ENCODE results near the gene ABCA7. TPM values are rescaled to one million over a fixed set of nuclear protein-coding genes. Genes with fewer than 3 reads are reported as not detected.
A peak's percentile ranks its signal among the peaks of the same experiment; 100 is the strongest.

The ABCA7 gene
- total RNA-seq, 1 donor from 2014 or later: 16.3 TPM

DNA sequence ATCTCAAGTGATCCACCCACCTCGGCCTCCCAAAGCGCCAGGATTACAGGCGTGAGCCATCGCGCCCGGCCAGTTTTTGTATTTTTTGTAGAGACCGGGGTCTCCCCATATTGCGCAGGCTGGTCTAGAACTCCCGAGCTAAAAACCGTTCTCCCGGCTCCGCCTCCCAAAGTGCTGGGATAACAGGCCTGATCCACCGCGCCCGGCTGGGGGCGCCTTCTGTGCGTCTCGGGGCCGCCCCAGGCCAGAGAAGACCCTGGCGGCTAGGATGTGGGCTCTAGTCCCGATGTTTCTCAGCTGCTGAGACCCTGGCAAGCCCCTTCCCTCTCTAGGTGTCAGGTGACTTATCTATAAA lies 30.6 kb downstream of the ABCA7 start:
- H3K36me3 Mint-ChIP-seq (ENCODE audit: low read depth): no peaks in the 10 kb centered on the region
- no peak for DNase-seq (ENCODE audit: low read depth, low spot score)
- TF ChIP-seq, protein P1, sequence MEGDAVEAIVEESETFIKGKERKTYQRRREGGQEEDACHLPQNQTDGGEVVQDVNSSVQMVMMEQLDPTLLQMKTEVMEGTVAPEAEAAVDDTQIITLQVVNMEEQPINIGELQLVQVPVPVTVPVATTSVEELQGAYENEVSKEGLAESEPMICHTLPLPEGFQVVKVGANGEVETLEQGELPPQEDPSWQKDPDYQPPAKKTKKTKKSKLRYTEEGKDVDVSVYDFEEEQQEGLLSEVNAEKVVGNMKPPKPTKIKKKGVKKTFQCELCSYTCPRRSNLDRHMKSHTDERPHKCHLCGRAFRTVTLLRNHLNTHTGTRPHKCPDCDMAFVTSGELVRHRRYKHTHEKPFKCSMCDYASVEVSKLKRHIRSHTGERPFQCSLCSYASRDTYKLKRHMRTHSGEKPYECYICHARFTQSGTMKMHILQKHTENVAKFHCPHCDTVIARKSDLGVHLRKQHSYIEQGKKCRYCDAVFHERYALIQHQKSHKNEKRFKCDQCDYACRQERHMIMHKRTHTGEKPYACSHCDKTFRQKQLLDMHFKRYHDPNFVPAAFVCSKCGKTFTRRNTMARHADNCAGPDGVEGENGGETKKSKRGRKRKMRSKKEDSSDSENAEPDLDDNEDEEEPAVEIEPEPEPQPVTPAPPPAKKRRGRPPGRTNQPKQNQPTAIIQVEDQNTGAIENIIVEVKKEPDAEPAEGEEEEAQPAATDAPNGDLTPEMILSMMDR (conservative IDR thresholded peaks at IDR 0.05): peak; percentile 16
- H3K4me1 Mint-ChIP-seq: peaks cover 9% of the 10 kb centered on the region
- peaks cover 64% of the 10 kb centered on the region for H3K27me3 Mint-ChIP-seq (ENCODE audit: low read depth)
- no peak overlapping the region for H3K27ac Mint-ChIP-seq (ENCODE audit: unreplicated experiment)
- no peak overlapping the region for H3K4me3 Mint-ChIP-seq
- no peaks in the 10 kb centered on the region for H3K9me3 Mint-ChIP-seq

DNA sequence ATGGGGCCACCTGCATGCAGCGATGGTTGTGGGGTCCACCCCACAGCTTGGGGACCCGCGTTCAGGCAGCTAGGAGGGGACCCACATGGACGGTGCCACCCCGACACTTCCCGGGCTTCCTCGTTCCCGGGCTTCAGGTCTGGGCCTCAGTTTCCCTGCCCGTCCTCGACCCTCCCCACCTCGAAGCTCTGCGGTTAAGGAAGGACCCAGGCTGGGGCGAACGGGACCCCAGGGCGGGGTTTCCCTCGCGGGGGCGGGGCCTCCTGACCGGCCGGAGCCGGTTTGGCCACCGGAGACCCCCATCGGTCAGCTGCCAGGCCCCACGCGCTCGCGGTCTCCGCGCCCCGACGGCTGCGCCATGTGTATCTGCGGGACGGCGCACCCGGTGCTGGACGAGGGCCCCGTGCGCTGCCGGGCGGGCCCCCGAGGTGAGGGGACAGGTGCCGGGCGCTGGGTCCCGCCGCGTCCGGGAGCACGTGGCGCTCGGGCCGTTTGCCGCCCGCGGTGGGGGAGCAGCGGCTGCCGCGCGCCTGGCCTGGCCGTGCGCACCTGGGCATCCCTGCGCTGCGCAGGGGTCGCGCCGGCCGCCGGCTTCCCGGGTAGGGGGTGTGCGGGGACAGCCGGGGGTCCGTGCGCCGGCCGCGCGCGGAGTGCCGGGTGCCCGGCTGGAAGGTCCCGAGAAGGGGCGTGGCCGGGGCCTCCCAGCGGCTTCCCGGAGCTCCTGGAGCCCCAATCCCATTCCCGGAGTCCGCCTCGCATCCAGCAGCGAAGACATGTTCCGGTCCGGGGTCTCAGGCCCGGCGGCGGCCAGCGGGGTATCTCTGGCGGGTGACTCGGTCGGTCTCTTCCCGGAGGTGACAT lies 31.3 kb downstream of the ABCA7 start:
- H3K4me1 Mint-ChIP-seq: peaks cover 9% of the 10 kb centered on the region

DNA sequence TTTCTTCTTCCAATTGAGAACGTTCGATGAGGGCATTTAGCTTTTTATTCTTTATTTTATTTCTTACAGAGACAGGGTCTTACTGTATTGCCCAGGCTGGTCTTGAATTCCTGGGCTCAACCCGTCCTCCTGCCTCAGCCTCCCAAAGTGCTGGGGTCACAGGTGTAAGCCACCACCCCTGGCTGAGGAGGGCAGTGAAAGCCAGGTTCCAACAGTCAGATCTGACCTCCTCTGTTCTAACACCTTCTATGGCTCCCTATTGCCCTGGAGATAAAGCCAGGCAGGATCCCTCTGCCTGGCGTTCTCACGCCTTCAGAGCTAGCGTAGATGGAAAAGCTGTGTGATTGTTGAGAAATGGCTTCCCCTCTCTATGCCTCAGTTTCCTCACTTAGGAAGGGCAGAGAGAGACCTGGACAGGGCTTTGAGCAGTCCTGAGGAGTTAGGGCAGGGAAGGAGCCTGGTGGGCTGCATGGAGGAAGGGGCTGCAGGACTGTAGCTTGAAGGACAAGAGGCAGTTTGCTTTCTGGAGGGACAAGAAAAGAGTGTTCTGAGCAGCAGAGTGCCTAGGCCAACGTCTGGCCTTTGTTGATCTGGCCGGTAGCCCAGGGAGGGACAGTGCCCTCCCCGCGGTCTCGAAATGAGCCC lies 32.6 kb downstream of the ABCA7 start:
- DNase-seq (ENCODE audit: low read depth, low spot score): no peak
- Mint-ChIP-seq H3K4me1 (peaks cover 9% of the 10 kb centered on the region), H3K36me3 (ENCODE audit: low read depth) (no peaks in the 10 kb centered on the region), H3K27ac (ENCODE audit: unreplicated experiment) (no peak overlapping the region), H3K27me3 (ENCODE audit: low read depth) (peaks cover 56% of the 10 kb centered on the region), H3K4me3 (peak overlapping the region; percentile 36), H3K9me3 (no peaks in the 10 kb centered on the region)
- TF ChIP-seq, protein P1 (conservative IDR thresholded peaks at IDR 0.05): no peak

More for the DNA sequence above, 31.3 kb downstream of the ABCA7 start:
- no peak overlapping the region for H3K27ac Mint-ChIP-seq (ENCODE audit: unreplicated experiment)
- no peaks in the 10 kb centered on the region for H3K9me3 Mint-ChIP-seq
- no peak for DNase-seq (ENCODE audit: low read depth, low spot score)
- no peaks in the 10 kb centered on the region for H3K36me3 Mint-ChIP-seq (ENCODE audit: low read depth)
- TF ChIP-seq, protein P1 (conservative IDR thresholded peaks at IDR 0.05): no peak
- peaks cover 63% of the 10 kb centered on the region for H3K27me3 Mint-ChIP-seq (ENCODE audit: low read depth)
- no peak overlapping the region for H3K4me3 Mint-ChIP-seq

DNA sequence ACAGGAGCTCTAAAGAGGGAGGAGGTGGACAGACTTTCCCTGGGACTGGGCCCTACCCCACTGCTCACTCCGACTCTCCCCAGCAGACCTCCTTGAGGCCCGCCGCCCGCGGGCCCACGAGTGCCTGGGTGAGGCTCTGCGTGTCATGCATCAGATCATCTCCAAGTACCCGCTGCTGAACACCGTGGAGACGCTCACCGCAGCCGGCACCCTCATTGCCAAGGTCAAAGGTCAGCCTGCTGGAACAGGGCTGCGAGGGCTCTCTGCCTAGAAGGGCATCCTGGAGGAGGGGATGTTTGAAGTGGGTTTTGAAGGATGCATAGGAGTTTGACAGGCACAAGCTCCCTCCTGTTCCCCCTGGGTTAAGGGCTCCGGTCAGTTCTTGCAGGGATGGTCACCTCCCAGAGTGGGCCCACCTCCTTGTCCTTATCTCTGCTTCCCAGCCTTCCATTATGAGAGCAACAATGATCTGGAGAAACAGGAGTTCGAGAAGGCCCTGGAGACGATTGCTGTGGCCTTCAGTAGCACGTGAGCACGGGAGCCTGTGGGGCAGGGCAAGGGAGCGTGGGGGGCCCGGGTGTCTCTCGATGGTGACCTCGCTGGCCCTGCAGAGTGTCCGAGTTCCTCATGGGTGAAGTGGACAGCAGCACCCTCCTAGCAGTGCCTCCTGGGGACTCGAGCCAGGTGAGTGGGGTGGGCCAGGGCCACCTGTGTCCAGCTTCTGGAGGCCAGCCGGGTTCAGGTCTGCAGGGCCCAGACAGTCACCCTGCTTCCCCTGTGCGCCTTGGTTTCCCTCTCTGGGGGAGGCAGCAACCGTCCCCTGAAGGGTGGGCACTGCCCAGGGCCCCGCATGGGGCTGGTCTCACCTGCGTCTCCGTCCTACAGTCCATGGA lies 33.4 kb downstream of the ABCA7 start:
- TF ChIP-seq, protein P1 (conservative IDR thresholded peaks at IDR 0.05): no peak
- no peak for DNase-seq (ENCODE audit: low read depth, low spot score)
- Mint-ChIP-seq H3K27ac (ENCODE audit: unreplicated experiment) (no peak overlapping the region), H3K4me1 (peaks cover 9% of the 10 kb centered on the region), H3K27me3 (ENCODE audit: low read depth) (peaks cover 52% of the 10 kb centered on the region), H3K36me3 (ENCODE audit: low read depth) (no peaks in the 10 kb centered on the region), H3K9me3 (no peaks in the 10 kb centered on the region), H3K4me3 (no peak overlapping the region)

DNA sequence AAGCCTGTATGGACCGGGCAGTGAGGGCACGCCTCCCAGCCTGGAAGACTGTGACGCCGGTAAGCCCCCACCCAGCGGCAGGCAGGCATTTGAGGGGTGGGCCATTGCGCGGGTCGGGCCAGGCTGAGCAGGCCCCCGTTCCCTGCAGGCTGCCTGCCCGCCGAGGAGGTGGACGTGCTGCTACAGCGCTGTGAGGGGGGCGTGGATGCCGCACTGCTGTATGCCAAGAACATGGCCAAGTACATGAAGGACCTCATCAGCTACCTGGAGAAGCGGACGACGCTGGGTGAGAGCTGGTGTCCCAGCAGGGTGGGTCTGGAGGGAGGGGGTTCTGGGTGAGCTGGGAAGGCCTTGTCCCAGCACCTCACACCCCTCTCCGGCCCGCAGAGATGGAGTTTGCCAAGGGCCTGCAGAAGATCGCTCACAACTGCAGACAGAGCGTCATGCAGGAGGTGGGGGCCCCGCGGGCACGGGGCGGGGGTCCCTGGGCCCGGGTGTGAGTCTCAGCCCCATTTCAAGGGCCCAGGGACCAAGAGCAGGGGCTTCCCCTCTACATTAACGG lies 34.1 kb downstream of the ABCA7 start:
- Mint-ChIP-seq H3K4me1 (peaks cover 5% of the 10 kb centered on the region), H3K4me3 (no peak overlapping the region), H3K27me3 (ENCODE audit: low read depth) (peaks cover 46% of the 10 kb centered on the region), H3K9me3 (no peaks in the 10 kb centered on the region), H3K36me3 (ENCODE audit: low read depth) (no peaks in the 10 kb centered on the region), H3K27ac (ENCODE audit: unreplicated experiment) (no peak overlapping the region)
- DNase-seq (ENCODE audit: low read depth, low spot score): no peak
- TF ChIP-seq, protein P1 (conservative IDR thresholded peaks at IDR 0.05): no peak

Data from neural crest cell (in vitro differentiated cells).